ENCODE measurements around the gene ACTL7A.

GRCh38 chr9:108830272-108830671, 31.8 kb upstream of the ACTL7A start:
- no peak for TF ChIP-seq POLR2A (IDR thresholded peaks at IDR 0.05)
- TF ChIP-seq CTCF (IDR thresholded peaks at IDR 0.05): no peak
- no peak for TF ChIP-seq POLR2AphosphoS5 (IDR thresholded peaks at IDR 0.05)
- TF ChIP-seq EP300 (IDR thresholded peaks at IDR 0.05): no peak
